IgD-negative memory B cell (primary cell): ENCODE measurements around the gene MYBPC2. TPM values are rescaled to one million over a fixed set of nuclear protein-coding genes. Genes with fewer than 3 reads are reported as not detected.
A peak's percentile ranks its signal among the peaks of the same experiment; 100 is the strongest.

ENCODE experiments used
- H3K27ac Mint-ChIP-seq, 3 donors: one replicate each; pipeline ENCODE4 v1.8.0; 2020 to 2022; ENCODE audit warnings: mild to moderate bottlenecking in 3 of 3, mixed read lengths in 3 of 3, moderate library complexity in 1 of 3
- H3K27me3 Mint-ChIP-seq: one replicate; pipeline ENCODE4 v1.8.0; 2021; ENCODE audit warnings: mixed read lengths
- H3K36me3 Mint-ChIP-seq: one replicate; pipeline ENCODE4 v1.8.0; 2020; ENCODE audit warnings: mild to moderate bottlenecking, mixed read lengths
- H3K4me1 Mint-ChIP-seq, 3 donors: one replicate each; pipeline ENCODE4 v1.8.0; 2020 to 2022; ENCODE audit warnings: mixed read lengths in 3 of 3, mild to moderate bottlenecking in 1 of 3
- H3K4me3 Mint-ChIP-seq, 4 donors: one replicate each; pipeline ENCODE4 v1.8.0; 2020 to 2022; ENCODE audit warnings: mild to moderate bottlenecking in 4 of 4, mixed read lengths in 4 of 4, moderate library complexity in 3 of 4
- H3K9me3 Mint-ChIP-seq, 3 donors: one replicate each; pipeline ENCODE4 v1.8.0; 2020 to 2021; ENCODE audit warnings: mixed read lengths in 3 of 3, mild to moderate bottlenecking in 1 of 3
- polyA plus RNA-seq: library from polyadenylated mRNA; unstranded; fragments of 300-500 nt; fragmentation: Illumina TruSeq; gene quantifications from one replicate; pipeline ENCODE4 v1.2.3, GENCODE V29; 2021

Gene MYBPC2
- polyA plus RNA-seq, 1 donor from 2014 or later, result 1.3 TPM

GRCh38 chr19:50482271-50482855 lies 49.7 kb downstream of the MYBPC2 start:
- H3K9me3 Mint-ChIP-seq, result no peaks in the 10 kb centered on the region
- peak overlapping the region in 1 of 3 donors; percentile 39 for H3K27ac Mint-ChIP-seq
- no peaks in the 10 kb centered on the region for H3K27me3 Mint-ChIP-seq
- no peak overlapping the region for H3K4me3 Mint-ChIP-seq
- H3K36me3 Mint-ChIP-seq, result peaks cover 6% of the 10 kb centered on the region
- H3K4me1 Mint-ChIP-seq, result peaks cover 8 to 13% (median 8%) of the 10 kb centered on the region in 3 donors

DNA sequence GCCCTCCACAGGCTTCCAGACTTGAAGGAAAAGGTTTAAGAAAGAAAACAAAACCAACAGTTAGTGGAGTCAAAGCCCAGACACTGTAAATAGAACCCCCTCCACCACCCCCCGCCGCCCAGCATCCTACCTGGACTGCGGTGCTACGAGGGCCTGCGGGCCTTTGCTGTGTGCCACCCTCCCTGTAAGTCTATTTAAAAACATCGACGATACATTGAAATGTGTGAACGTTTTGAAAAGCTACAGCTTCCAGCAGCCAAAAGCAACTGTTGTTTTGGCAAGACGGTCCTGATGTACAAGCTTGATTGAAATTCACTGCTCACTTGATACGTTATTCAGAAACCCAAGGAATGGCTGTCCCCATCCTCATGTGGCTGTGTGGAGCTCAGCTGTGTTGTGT lies 50.2 kb downstream of the MYBPC2 start:
- H3K4me3 Mint-ChIP-seq, result no peak overlapping the region
- peaks cover 6% of the 10 kb centered on the region for H3K36me3 Mint-ChIP-seq
- H3K9me3 Mint-ChIP-seq, result no peaks in the 10 kb centered on the region
- H3K27me3 Mint-ChIP-seq, result no peaks in the 10 kb centered on the region
- H3K4me1 Mint-ChIP-seq, result peaks cover 2 to 7% (median 3%) of the 10 kb centered on the region in 3 donors
- peak overlapping the region in 1 of 3 donors; percentile 39 for H3K27ac Mint-ChIP-seq

GRCh38 chr19:50485284-50485955 lies 52.7 kb downstream of the MYBPC2 start:
- peaks cover 0 to 4% (median 1%) of the 10 kb centered on the region in 3 donors for H3K4me1 Mint-ChIP-seq
- H3K27ac Mint-ChIP-seq, result peak overlapping the region in 2 of 3 donors; percentile 35 to 89

DNA sequence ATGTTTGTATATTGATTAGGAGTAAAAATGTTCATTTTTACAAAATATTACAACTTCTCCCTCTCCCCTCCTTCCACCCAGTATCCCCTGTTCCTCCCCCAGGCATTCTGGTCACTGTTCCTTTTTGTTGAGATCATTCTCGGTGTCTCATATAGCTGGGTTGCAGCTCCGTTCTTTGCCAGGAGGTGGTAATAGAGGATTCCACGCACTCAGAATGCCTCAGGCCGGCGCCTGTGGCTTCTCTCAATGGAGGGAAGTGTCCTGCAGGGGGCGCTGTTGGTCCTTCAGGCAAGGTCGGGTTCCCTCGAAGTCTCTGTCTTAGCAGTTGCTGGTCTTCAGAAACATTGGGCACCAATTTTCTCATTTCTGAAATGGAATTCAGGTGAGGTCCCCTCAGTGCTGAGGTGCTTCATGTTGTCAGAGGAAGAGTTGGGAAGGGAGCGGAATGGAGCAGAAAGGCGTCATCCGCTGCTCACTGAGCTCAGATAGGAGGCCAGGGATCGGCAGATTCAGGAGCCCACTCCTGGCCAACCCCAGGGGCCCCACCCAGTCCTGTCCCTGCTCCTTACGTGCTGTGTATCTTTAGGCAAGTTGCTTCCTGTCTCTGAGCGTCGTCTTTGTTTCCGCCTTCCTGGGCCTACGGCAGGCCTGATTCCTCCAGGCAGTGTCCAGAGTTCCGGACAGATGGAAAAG lies 54.3 kb downstream of the MYBPC2 start:
- peaks cover 6% of the 10 kb centered on the region for H3K36me3 Mint-ChIP-seq
- no peaks in the 10 kb centered on the region for H3K9me3 Mint-ChIP-seq
- H3K4me1 Mint-ChIP-seq, result peaks cover 0 to 10% (median 8%) of the 10 kb centered on the region in 3 donors
- no peaks in the 10 kb centered on the region for H3K27me3 Mint-ChIP-seq
- H3K27ac Mint-ChIP-seq, result peak overlapping the region in 1 of 3 donors; percentile 48
- no peak overlapping the region for H3K4me3 Mint-ChIP-seq

More at GRCh38 chr19:50485284-50485955, 52.7 kb downstream of the MYBPC2 start:
- H3K9me3 Mint-ChIP-seq, result no peaks in the 10 kb centered on the region
- H3K36me3 Mint-ChIP-seq, result peaks cover 8% of the 10 kb centered on the region
- H3K27me3 Mint-ChIP-seq, result no peaks in the 10 kb centered on the region
- no peak overlapping the region for H3K4me3 Mint-ChIP-seq

DNA sequence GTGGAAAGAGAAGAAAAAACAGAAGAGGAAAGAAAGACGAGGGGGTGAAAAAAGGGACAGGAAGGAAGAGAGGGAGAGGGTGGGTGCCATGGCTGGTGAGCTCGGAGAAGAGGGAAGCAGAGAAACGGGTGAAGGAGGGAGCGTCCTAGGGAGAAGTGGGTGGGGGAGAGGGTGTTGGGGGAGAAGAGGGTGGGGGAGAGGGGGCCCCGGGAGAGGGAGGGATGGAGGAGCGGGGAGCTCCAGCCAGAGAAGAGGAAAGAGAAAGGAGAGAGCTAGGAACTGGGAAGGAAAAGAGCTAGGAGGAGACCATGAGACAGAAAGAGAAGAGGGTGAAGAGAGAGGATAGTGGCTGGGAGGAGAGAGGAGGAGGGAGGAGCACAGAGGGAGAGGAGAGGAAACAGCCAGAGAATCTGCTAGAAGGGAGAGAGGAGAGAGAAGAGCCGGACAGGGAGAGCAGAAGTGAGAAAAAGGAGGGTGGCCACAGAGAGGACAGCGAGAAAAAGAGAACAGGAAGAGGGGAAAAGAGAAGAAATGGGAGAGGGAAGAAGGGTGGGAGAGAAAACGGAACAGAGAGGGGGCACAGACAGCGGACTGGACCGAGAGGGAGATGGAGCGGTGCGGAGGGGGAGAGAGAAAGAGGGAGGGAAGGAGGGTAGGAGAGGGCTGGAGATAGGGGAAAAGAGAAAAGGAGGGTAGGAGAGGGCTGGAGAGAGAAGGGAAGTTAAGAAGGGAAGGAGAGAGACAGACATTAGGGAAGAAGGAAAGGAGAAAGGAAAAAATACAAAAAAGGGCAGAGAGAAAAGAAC lies 55.9 kb downstream of the MYBPC2 start:
- Mint-ChIP-seq H3K4me1 (peaks cover 0 to 13% (median 7%) of the 10 kb centered on the region in 3 donors), H3K4me3 (peak overlapping the region in 1 of 4 donors; percentile 83), H3K36me3 (peaks cover 3% of the 10 kb centered on the region)

GRCh38 chr19:50489461-50490011 lies 56.8 kb downstream of the MYBPC2 start:
- H3K4me3 Mint-ChIP-seq, result no peak overlapping the region

More for the DNA sequence above, 55.9 kb downstream of the MYBPC2 start:
- Mint-ChIP-seq H3K27ac (peak overlapping the region in 1 of 3 donors; percentile 85), H3K27me3 (no peaks in the 10 kb centered on the region), H3K9me3 (no peaks in the 10 kb centered on the region)

GRCh38 chr19:50490411-50490811 lies 57.7 kb downstream of the MYBPC2 start:
- Mint-ChIP-seq H3K4me3 (no peak overlapping the region), H3K9me3 (no peaks in the 10 kb centered on the region), H3K4me1 (peaks cover 0 to 13% (median 7%) of the 10 kb centered on the region in 3 donors), H3K27ac (peak overlapping the region in 1 of 3 donors; percentile 71), H3K27me3 (no peaks in the 10 kb centered on the region), H3K36me3 (peaks cover 3% of the 10 kb centered on the region)

More at GRCh38 chr19:50489461-50490011, 56.8 kb downstream of the MYBPC2 start:
- Mint-ChIP-seq H3K27ac (no peak overlapping the region), H3K4me1 (peaks cover 0 to 13% (median 7%) of the 10 kb centered on the region in 3 donors), H3K27me3 (no peaks in the 10 kb centered on the region), H3K36me3 (peaks cover 3% of the 10 kb centered on the region), H3K9me3 (no peaks in the 10 kb centered on the region)

DNA sequence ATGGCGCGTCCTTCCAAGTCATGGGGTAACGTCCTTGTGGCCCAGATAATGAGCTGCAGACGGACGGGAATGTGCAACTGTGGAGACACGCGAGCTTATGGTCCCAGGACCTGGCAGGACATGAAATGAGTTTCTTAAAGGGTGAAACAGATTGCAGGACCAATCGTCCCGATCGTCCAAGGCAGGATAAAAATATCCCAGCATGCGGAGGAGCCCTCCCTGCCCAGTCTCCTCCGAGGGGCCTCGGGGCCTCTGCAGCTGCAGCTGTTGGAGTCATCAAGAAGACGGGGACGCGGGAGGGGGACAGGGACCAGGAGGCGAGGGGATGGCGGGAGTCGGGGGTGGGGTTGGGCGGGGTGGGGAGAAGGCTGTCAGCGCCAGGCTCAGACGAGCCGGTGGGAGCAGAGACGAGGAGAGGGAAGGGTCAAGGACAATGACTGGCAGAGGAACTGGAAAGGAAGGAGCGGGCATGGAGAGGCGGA lies 58.3 kb downstream of the MYBPC2 start:
- Mint-ChIP-seq H3K4me1 (peaks cover 0 to 13% (median 7%) of the 10 kb centered on the region in 3 donors), H3K4me3 (no peak overlapping the region), H3K27me3 (no peaks in the 10 kb centered on the region), H3K36me3 (peaks cover 3% of the 10 kb centered on the region), H3K9me3 (no peaks in the 10 kb centered on the region), H3K27ac (no peak overlapping the region)

DNA sequence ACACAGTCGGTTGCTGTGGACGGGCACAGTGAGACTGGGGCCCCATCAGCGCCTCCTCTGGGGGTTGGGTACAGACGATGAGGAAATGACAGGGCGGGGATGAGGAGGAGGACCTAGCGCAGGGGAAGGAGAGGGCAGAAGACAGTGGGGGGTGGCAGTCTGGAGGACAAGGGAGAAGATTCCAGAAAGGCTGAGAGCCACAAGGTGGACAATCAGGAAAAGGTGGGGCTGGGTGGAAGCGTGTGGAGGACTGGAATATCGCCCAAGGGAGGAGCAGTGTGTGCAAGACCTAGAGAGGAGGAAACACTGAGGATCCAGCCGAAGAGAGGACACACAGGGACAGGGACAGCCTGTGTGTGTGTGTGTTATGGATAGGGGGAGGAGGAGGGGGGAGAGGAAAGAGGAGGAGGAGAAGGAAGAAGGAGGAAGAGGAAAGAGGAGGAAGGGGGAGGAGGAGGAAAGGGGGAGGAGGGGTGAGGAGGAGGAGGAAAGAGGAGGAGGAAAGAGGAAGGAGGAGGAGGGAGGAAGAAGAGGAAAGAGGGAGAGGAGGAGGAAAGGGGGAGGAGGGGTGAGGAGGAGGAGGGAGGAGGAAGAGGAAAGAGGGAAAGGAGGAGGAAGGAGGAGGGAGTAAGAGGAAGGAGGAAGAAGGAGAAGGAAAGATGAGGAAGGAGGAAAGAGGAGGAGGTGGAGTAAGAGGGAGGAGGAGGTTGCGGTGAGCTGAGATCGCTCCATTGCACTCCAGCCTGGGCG lies 59.8 kb downstream of the MYBPC2 start:
- Mint-ChIP-seq H3K27ac (peak overlapping the region in 1 of 3 donors; percentile 35), H3K4me1 (peaks cover 0 to 13% (median 7%) of the 10 kb centered on the region in 3 donors), H3K4me3 (peak overlapping the region in 1 of 4 donors; percentile 60), H3K36me3 (peaks cover 3% of the 10 kb centered on the region), H3K27me3 (no peaks in the 10 kb centered on the region), H3K9me3 (no peaks in the 10 kb centered on the region)

GRCh38 chr19:50493171-50493570 lies 60.5 kb downstream of the MYBPC2 start:
- H3K27ac Mint-ChIP-seq, result no peak overlapping the region
- H3K36me3 Mint-ChIP-seq, result peaks cover 3% of the 10 kb centered on the region
- no peaks in the 10 kb centered on the region for H3K9me3 Mint-ChIP-seq
- no peaks in the 10 kb centered on the region for H3K27me3 Mint-ChIP-seq
- no peak overlapping the region for H3K4me3 Mint-ChIP-seq
- H3K4me1 Mint-ChIP-seq, result peaks cover 0 to 13% (median 7%) of the 10 kb centered on the region in 3 donors

DNA sequence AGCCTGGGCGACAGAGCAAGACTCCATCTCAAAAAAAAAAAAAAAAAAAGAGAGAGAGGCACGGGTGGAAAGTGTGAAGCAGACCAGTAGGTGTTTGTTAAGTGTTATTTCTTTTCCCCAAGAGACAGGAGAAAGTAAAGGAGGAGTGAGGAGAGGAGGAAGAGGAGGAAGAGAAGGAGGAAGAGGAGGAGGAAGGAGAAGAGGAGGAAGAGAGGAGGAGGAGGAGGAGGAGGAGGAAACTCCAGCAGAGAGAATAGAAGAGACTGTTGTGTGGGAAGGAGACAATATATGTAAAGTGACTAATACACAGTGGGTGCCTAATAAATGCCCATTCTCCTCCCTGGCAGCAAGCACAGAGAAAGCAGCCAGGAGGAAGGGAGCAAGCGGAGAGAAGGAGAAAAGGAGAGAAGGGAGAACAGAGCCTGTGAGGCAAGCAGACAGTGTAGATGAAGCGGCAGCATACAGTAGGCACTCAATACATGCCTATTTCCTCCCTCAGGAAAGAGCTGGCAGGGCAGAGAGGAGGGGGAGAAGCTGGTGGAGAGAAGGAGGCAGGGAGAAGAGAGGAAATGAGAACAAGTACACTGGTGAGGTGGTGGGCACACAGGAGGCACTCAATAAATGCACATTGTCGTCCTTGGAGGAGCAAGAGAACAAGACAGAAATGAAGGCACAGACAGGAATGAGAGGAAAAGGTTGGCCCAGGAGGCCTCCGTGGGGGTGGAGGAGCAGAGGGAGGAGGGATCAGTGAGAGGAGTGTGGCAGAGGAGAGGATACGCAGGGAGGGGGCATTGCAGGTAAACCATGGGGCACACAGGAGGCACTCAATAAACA lies 61.7 kb downstream of the MYBPC2 start:
- Mint-ChIP-seq H3K9me3 (no peaks in the 10 kb centered on the region), H3K27ac (no peak overlapping the region), H3K36me3 (peaks cover 3% of the 10 kb centered on the region), H3K27me3 (no peaks in the 10 kb centered on the region), H3K4me3 (peak overlapping the region in 1 of 4 donors; percentile 17), H3K4me1 (peaks cover 0 to 11% (median 7%) of the 10 kb centered on the region in 3 donors)

GRCh38 chr19:50495020-50495531 lies 62.4 kb downstream of the MYBPC2 start:
- Mint-ChIP-seq H3K4me3 (no peak overlapping the region), H3K27me3 (no peaks in the 10 kb centered on the region), H3K36me3 (peaks cover 3% of the 10 kb centered on the region), H3K9me3 (no peaks in the 10 kb centered on the region), H3K27ac (no peak overlapping the region), H3K4me1 (peaks cover 0 to 11% (median 7%) of the 10 kb centered on the region in 3 donors)
